SK-N-SH (cell line): ENCODE results near the gene PLG. TPM values are rescaled to one million over a fixed set of nuclear protein-coding genes. Genes with fewer than 3 reads are reported as not detected.

ENCODE experiments used
- CTCF ChIA-PET: fragments of 300-600, 350-600 bp; formaldehyde crosslinking; extraction: SDS; loops from one replicate; lab custom pipeline; 2021; lab: Yijun Ruan, JAX
- POLR2A ChIA-PET: fragments of 350-600 bp; sonication (Branson Sonifier 250); formaldehyde crosslinking; extraction: SDS; loops from one replicate; lab custom pipeline; 2020; ENCODE audit warnings: antibody characterized with exemption, inconsistent platforms; lab: Yijun Ruan, JAX
- DNase-seq: peaks from one replicate; pipeline ENCODE4 v3.0.0; 2012
- H2AFZ ChIP-seq: fragments of 200-600 bp; sonication (generic); 2 replicates; pipeline ENCODE4 v1.8.1; 2016; ENCODE audit warnings: antibody characterized with exemption, mild to moderate bottlenecking, low read depth
- H3F3A ChIP-seq: fragments of 200-600 bp; sonication (generic); replicated peaks from 2 replicates; pipeline ENCODE3; 2016; ENCODE audit warnings: antibody characterized with exemption, mild to moderate bottlenecking; ENCODE audit not compliant: insufficient read depth
- H3K27ac ChIP-seq, 2 experiments: fragments of 200-500 bp in 1 of 2; fragments of 200-600 bp in 1 of 2; sonication (Bioruptor generic) in 1 of 2; sonication (generic), shearing (Covaris generic) in 1 of 2; 2 replicates each; pipeline versions ENCODE4 v1.5.1 to v1.6.1; 2014 to 2016; ENCODE audit warnings: low read depth in 2 of 2, inconsistent platforms in 1 of 2, low read length in 1 of 2, mild to moderate bottlenecking in 1 of 2, mixed read lengths in 1 of 2
- H3K27me3 ChIP-seq: fragments of 200-600 bp; sonication (generic), shearing (Covaris generic); 2 replicates; pipeline ENCODE4 v1.6.1; 2016; ENCODE audit warnings: mixed run types; ENCODE audit not compliant: insufficient read depth
- H3K36me3 ChIP-seq, 2 experiments: fragments of 200-500 bp in 1 of 2; fragments of 200-600 bp in 1 of 2; sonication (Bioruptor generic) in 1 of 2; sonication (generic) in 1 of 2; replicated peaks in 1 of 2; 2 replicates each; pipeline versions ENCODE3 to v1.5.1; 2014 to 2016; ENCODE audit warnings: low read length in 1 of 2, mild to moderate bottlenecking in 1 of 2; ENCODE audit not compliant: insufficient read depth in 2 of 2, control insufficient read depth in 1 of 2
- H3K4me1 ChIP-seq, 2 experiments: fragments of 200-500 bp in 1 of 2; fragments of 200-600 bp in 1 of 2; sonication (Bioruptor generic) in 1 of 2; sonication (generic), shearing (Covaris generic) in 1 of 2; 2 replicates each; pipeline versions ENCODE4 v1.5.1 to v1.6.1; 2014 to 2016; ENCODE audit warnings: low read depth in 1 of 2, low read length in 1 of 2, mixed run types in 1 of 2; ENCODE audit not compliant: insufficient read depth in 2 of 2, control insufficient read depth in 1 of 2
- H3K4me2 ChIP-seq: fragments of 200-600 bp; sonication (generic), shearing (Covaris generic); 2 replicates; pipeline ENCODE4 v1.6.1; 2017; ENCODE audit warnings: mixed run types
- H3K4me3 ChIP-seq, 2 experiments: fragments of 200-500 bp in 1 of 2; fragments of 200-600 bp in 1 of 2; sonication (Bioruptor generic) in 1 of 2; sonication (generic), shearing (Covaris generic) in 1 of 2; 2 replicates each; pipeline versions ENCODE4 v1.5.1 to v1.8.1; 2014 to 2016; ENCODE audit warnings: low read depth in 2 of 2, inconsistent platforms in 1 of 2, low read length in 1 of 2, mild to moderate bottlenecking in 1 of 2, mixed read lengths in 1 of 2, moderate library complexity in 1 of 2
- H3K79me2 ChIP-seq: fragments of 200-600 bp; sonication (generic); 2 replicates; pipeline ENCODE4 v1.8.1; 2017; ENCODE audit warnings: mild to moderate bottlenecking; ENCODE audit not compliant: insufficient read depth
- H3K9ac ChIP-seq: fragments of 200-600 bp; sonication (generic); 2 replicates; pipeline ENCODE4 v1.6.1; 2017; ENCODE audit warnings: mixed run types
- H3K9me2 ChIP-seq: fragments of 200-600 bp; sonication (generic); 2 replicates; pipeline ENCODE4 v1.6.1; 2017; ENCODE audit warnings: mixed run types
- H3K9me3 ChIP-seq: fragments of 200-600 bp; sonication (generic); 2 replicates; pipeline ENCODE4 v1.6.1; 2017; ENCODE audit warnings: mixed run types, mild to moderate bottlenecking, moderate library complexity
- H4K20me1 ChIP-seq: fragments of 200-600 bp; sonication (generic); 2 replicates; pipeline ENCODE4 v1.6.1; 2017; ENCODE audit warnings: mild to moderate bottlenecking, mixed run types; ENCODE audit not compliant: insufficient read depth
- CHD2 ChIP-seq: fragments of 150-350 bp; IDR thresholded peaks from 2 replicates; pipeline ENCODE4 v1.6.1; 2018; ENCODE audit warnings: low read length; ENCODE audit not compliant: partially characterized antibody
- ELF1 ChIP-seq: IDR thresholded peaks from 2 replicates; pipeline ENCODE4 v1.4.0; 2012
- EP300 ChIP-seq, 2 experiments: IDR thresholded peaks; 2 replicates each; pipeline versions ENCODE4 v1.4.0 to v1.6.1; 2012; ENCODE audit warnings: borderline replicate concordance in 1 of 2, low read depth in 1 of 2, low read length in 1 of 2
- FOSL2 ChIP-seq: IDR thresholded peaks from 2 replicates; pipeline ENCODE4 v1.4.0; 2012; ENCODE audit warnings: low read depth, mild to moderate bottlenecking, moderate library complexity, borderline replicate concordance
- FOXJ3 ChIP-seq: sonication (generic); formaldehyde crosslinking; IDR thresholded peaks from 2 replicates; pipeline ENCODE4 v1.5.1; 2020; ENCODE audit warnings: mild to moderate bottlenecking, missing genetic modification reagents
- JUND ChIP-seq: IDR thresholded peaks from 2 replicates; pipeline ENCODE4 v1.4.0; 2012
- MAX ChIP-seq: IDR thresholded peaks from 2 replicates; pipeline ENCODE4 v1.4.0; 2012; ENCODE audit warnings: low read depth
- MEF2A ChIP-seq: IDR thresholded peaks from 2 replicates; pipeline ENCODE4 v1.4.0; 2012; ENCODE audit warnings: low read depth, borderline replicate concordance
- RAD21 ChIP-seq: IDR thresholded peaks from 2 replicates; pipeline ENCODE4 v1.6.1; 2012; ENCODE audit warnings: mild to moderate bottlenecking, low read length
- RCOR1 ChIP-seq: fragments of 150-350 bp; IDR thresholded peaks from 2 replicates; pipeline ENCODE4 v1.6.1; 2017; ENCODE audit warnings: antibody characterized with exemption, low read length
- REST ChIP-seq: IDR thresholded peaks from 2 replicates; pipeline ENCODE4 v1.6.1; 2012; ENCODE audit warnings: mild to moderate bottlenecking, low read depth, low read length, moderate library complexity
- TAF1 ChIP-seq: IDR thresholded peaks from 2 replicates; pipeline ENCODE4 v1.6.1; 2012; ENCODE audit warnings: low read depth, mild to moderate bottlenecking, low read length, moderate library complexity, borderline replicate concordance
- TCF12 ChIP-seq: IDR thresholded peaks from 2 replicates; pipeline ENCODE4 v1.4.0; 2012
- TEAD4 ChIP-seq: IDR thresholded peaks from 2 replicates; pipeline ENCODE4 v1.4.0; 2012; ENCODE audit warnings: mild to moderate bottlenecking, borderline replicate concordance; ENCODE audit not compliant: insufficient read depth
- USF1 ChIP-seq: IDR thresholded peaks from 2 replicates; pipeline ENCODE4 v1.4.0; 2012; ENCODE audit warnings: low read depth, borderline replicate concordance
- WGBS: methylation state at CpG from one replicate; pipeline ENCODE4 v1.1.6; 2017; ENCODE audit warnings: low lambda C conversion rate; 5-methylcytosine and 5-hydroxymethylcytosine counted together
- polyA plus RNA-seq, 3 experiments: library from polyadenylated mRNA; depleted of rRNA; stranded (reverse); fragments of >200 nt; gene quantifications; 2 replicates each; pipeline ENCODE4 v1.2.3, GENCODE V29; 2012
- TF ChIP-seq, protein P1 (sequence below): fragments of 150-350 bp; IDR thresholded peaks from 2 replicates; pipeline ENCODE4 v1.6.1; 2017; ENCODE audit warnings: antibody characterized with exemption, low read length, low read depth, borderline replicate concordance
- TF ChIP-seq, protein P2 (sequence below): IDR thresholded peaks from 2 replicates; pipeline ENCODE4; 2012

The PLG gene
- polyA plus RNA-seq, 1 of the 3 experiments (the other 2 are of a cell fraction) = not detected

- no peaks in the 10 kb centered on the region for H3K9me3 ChIP-seq
- no peak overlapping the region for H3K9ac ChIP-seq
- 1% methylated on average over 2 of the region's 2 CpGs for WGBS
- no peaks in the 10 kb centered on the region for H3K79me2 ChIP-seq
- peaks cover 6% of the 10 kb centered on the region for H3K27me3 ChIP-seq
- TF ChIP-seq TCF12 (no peak), MEF2A (no peak), REST (peak; percentile 34; the same call in 1 of the 2 replicates), USF1 (no peak), TAF1 (no peak)
- TF ChIP-seq, all 33 proteins: peak for 1
- Histone ChIP-seq H2AFZ (no peak overlapping the region), H3K4me2 (no peak overlapping the region), H3K27ac (no peak overlapping the region), H3K4me1 (no peaks in the 10 kb centered on the region), H3K4me3 (no peak overlapping the region), H3K9me2 (no peaks in the 10 kb centered on the region), H3F3A (no peaks in the 10 kb centered on the region), H3K36me3 (no peaks in the 10 kb centered on the region), H4K20me1 (no peaks in the 10 kb centered on the region)
- CTCF ChIA-PET = interaction anchor here (0.7 to 1.5 kb wide), 3 partner anchors 10 to 115 kb away, joined by 3 read pairs; no protein-coding TSS in a partner anchor
- no peak for DNase-seq
- POLR2A ChIA-PET = no interaction called here
Observed at GRCh38 chr6:160755165-160755564, 53.1 kb downstream of the PLG start.

GRCh38 chr6:160756021-160756420 is 54.0 kb downstream of the PLG start:
- H3K27ac ChIP-seq = no peak overlapping the region
- no peak for DNase-seq
- H3K9me3 ChIP-seq = no peaks in the 10 kb centered on the region
- peaks cover 6% of the 10 kb centered on the region for H3K27me3 ChIP-seq
- POLR2A ChIA-PET = no interaction called here
- H2AFZ ChIP-seq = no peak overlapping the region
- 12% methylated on average over 1 of the region's 1 CpG for WGBS
- H3K79me2 ChIP-seq = no peaks in the 10 kb centered on the region
- H3K9ac ChIP-seq = no peak overlapping the region
- no peak overlapping the region for H3K4me2 ChIP-seq
- no peaks in the 10 kb centered on the region for H3K36me3 ChIP-seq
- H3F3A ChIP-seq = no peaks in the 10 kb centered on the region
- H3K4me3 ChIP-seq = no peak overlapping the region
- no peaks in the 10 kb centered on the region for H4K20me1 ChIP-seq
- H3K4me1 ChIP-seq = no peaks in the 10 kb centered on the region
- CTCF ChIA-PET = no interaction called here
- no peaks in the 10 kb centered on the region for H3K9me2 ChIP-seq
- TF ChIP-seq CHD2 = no peak
- no peak for TF ChIP-seq MAX
- TF ChIP-seq RCOR1 = no peak
- TF ChIP-seq EP300 (IDR thresholded peaks at IDR 0.05; ENCODE audit: borderline replicate concordance in 1 of 2, low read depth in 1 of 2, low read length in 1 of 2) = no peak
- TF ChIP-seq, protein P1, sequence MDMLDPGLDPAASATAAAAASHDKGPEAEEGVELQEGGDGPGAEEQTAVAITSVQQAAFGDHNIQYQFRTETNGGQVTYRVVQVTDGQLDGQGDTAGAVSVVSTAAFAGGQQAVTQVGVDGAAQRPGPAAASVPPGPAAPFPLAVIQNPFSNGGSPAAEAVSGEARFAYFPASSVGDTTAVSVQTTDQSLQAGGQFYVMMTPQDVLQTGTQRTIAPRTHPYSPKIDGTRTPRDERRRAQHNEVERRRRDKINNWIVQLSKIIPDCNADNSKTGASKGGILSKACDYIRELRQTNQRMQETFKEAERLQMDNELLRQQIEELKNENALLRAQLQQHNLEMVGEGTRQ = no peak
- no peak for TF ChIP-seq TEAD4
- no peak for TF ChIP-seq REST
- TF ChIP-seq JUND = no peak
- TF ChIP-seq RAD21 = no peak
- TF ChIP-seq, protein P2, sequence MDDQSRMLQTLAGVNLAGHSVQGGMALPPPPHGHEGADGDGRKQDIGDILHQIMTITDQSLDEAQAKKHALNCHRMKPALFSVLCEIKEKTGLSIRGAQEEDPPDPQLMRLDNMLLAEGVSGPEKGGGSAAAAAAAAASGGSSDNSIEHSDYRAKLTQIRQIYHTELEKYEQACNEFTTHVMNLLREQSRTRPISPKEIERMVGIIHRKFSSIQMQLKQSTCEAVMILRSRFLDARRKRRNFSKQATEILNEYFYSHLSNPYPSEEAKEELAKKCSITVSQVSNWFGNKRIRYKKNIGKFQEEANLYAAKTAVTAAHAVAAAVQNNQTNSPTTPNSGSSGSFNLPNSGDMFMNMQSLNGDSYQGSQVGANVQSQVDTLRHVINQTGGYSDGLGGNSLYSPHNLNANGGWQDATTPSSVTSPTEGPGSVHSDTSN = no peak
- no peak for TF ChIP-seq FOXJ3 (CRISPR knock-in tag)
- TF ChIP-seq MEF2A = no peak
- no peak for TF ChIP-seq FOSL2
- no peak for TF ChIP-seq ELF1
